OCI-LY3 (cell line): Measurements from ENCODE around the gene GABARAPL1.

Experiments used
- EZH2phosphoT487 ChIP-seq: fragments of 200-600 bp; shearing (Covaris generic); IDR thresholded peaks from 2 replicates; pipeline ENCODE4 v1.6.1; 2018; ENCODE audit warnings: antibody characterized with exemption, mixed run types, low read depth
- TF ChIP-seq, protein P1 (sequence below): fragments of 200-600, 300-600 bp; sonication (generic); IDR thresholded peaks from 2 replicates; pipeline ENCODE4 v1.5.1; 2014; ENCODE audit warnings: antibody characterized with exemption, low read length, low read depth

DNA sequence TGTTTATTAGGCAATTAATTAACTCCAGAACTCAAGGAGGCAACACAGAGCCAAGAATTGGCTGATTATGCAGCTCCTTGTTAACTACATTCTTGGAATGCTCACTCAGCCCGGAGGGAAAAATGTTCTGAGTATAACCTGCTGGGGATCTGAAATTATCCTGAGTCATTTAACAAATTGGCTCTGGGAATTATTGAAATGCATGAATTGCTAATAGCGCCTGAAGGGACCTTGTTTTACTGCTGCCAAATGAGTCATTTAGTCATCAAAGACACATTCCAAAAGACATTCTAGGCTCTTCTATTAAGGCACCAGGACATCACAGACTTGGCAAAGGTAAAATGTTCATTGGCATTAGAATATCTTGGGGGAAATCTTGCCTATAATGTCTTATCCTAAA lies 20.8 kb upstream of the GABARAPL1 start:
- TF ChIP-seq, protein P1, sequence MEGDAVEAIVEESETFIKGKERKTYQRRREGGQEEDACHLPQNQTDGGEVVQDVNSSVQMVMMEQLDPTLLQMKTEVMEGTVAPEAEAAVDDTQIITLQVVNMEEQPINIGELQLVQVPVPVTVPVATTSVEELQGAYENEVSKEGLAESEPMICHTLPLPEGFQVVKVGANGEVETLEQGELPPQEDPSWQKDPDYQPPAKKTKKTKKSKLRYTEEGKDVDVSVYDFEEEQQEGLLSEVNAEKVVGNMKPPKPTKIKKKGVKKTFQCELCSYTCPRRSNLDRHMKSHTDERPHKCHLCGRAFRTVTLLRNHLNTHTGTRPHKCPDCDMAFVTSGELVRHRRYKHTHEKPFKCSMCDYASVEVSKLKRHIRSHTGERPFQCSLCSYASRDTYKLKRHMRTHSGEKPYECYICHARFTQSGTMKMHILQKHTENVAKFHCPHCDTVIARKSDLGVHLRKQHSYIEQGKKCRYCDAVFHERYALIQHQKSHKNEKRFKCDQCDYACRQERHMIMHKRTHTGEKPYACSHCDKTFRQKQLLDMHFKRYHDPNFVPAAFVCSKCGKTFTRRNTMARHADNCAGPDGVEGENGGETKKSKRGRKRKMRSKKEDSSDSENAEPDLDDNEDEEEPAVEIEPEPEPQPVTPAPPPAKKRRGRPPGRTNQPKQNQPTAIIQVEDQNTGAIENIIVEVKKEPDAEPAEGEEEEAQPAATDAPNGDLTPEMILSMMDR, result no peak
- TF ChIP-seq EZH2phosphoT487, result no peak
